ENCODE measurements around the gene PLXNA3.
A peak's percentile ranks its signal among the peaks of the same experiment; 100 is the strongest.
"Not testable (repeated sequence)": the region's sequence is repeated elsewhere in the genome, so short reads cannot be mapped to it uniquely, and the experiment has no call there.

The PLXNA3 gene

GRCh38 chrX:154481911-154482601 is 24.0 kb downstream of the PLXNA3 start:
- DNase-seq = no peak

- DNase-seq = no peak
These were observed 24.7 kb downstream of the PLXNA3 start for GRCh38 chrX:154482786-154483185.

GRCh38 chrX:154483325-154483724 is 25.2 kb downstream of the PLXNA3 start:
- DNase-seq = no peak

GRCh38 chrX:154484255-154485149 is 26.4 kb downstream of the PLXNA3 start:
- DNase-seq = no peak

- DNase-seq = no peak
These were observed 27.3 kb downstream of the PLXNA3 start for GRCh38 chrX:154485150-154486051.

GRCh38 chrX:154486052-154486395 is 27.9 kb downstream of the PLXNA3 start:
- no peak for DNase-seq

GRCh38 chrX:154486396-154487207 is 28.5 kb downstream of the PLXNA3 start, which contains the start of gene UBL4A:
UBL4A (minus strand) TSS chrX:154486615; CDS start chrX:154486584, 31 bp downstream.
- no peak for DNase-seq

GRCh38 chrX:154487518-154488290 is 29.6 kb downstream of the PLXNA3 start:
- DNase-seq = no peak

GRCh38 chrX:154488336-154489075 is 30.4 kb downstream of the PLXNA3 start:
- DNase-seq = no peak

GRCh38 chrX:154489182-154489581 is 31.1 kb downstream of the PLXNA3 start:
- no peak for DNase-seq

- DNase-seq = no peak
These were observed 31.9 kb downstream of the PLXNA3 start for GRCh38 chrX:154490021-154490413.

- peak; percentile 78 to 85 for DNase-seq
These were observed 32.5 kb downstream of the PLXNA3 start, which contains the start of gene SLC10A3 for GRCh38 chrX:154490414-154491083. SLC10A3 (minus strand) TSS chrX:154490629; CDS start chrX:154488940, 1,689 bp downstream.

- no peak for DNase-seq
These were observed 36.6 kb downstream of the PLXNA3 start for GRCh38 chrX:154494715-154495114.

- DNase-seq = no peak
These were observed 37.4 kb downstream of the PLXNA3 start for GRCh38 chrX:154495472-154495922.

GRCh38 chrX:154496591-154497137 is 38.6 kb downstream of the PLXNA3 start:
- DNase-seq = not testable (repeated sequence)

- DNase-seq = not testable (repeated sequence)
These were observed 43.3 kb downstream of the PLXNA3 start for GRCh38 chrX:154501423-154501822.

GRCh38 chrX:154502098-154502497 is 44.0 kb downstream of the PLXNA3 start:
- no peak for DNase-seq

GRCh38 chrX:154502989-154503388 is 44.9 kb downstream of the PLXNA3 start:
- DNase-seq = no peak

GRCh38 chrX:154505734-154506133 is 47.7 kb downstream of the PLXNA3 start:
- DNase-seq = no peak

All from SHP77 (cell line).